GM23248 (cell line): ENCODE measurements around the gene DBH. TPM values are rescaled to one million over a fixed set of nuclear protein-coding genes. Genes with fewer than 3 reads are reported as not detected.

Experiments used
- DNase-seq: peaks from one replicate; pipeline ENCODE4 v3.0.0-alpha.2; 2015
- H2AFZ ChIP-seq: fragments of 200-600 bp; sonication (generic); 2 replicates; pipeline ENCODE4 v1.6.1; 2016; ENCODE audit warnings: antibody characterized with exemption
- H3F3A ChIP-seq: fragments of 200-600 bp; sonication (generic); 2 replicates; pipeline ENCODE4 v1.6.1; 2016; ENCODE audit warnings: mild to moderate bottlenecking, antibody characterized with exemption, mixed run types; ENCODE audit not compliant: insufficient read depth
- H3K27ac ChIP-seq: fragments of 200-600 bp; sonication (generic); 2 replicates; pipeline ENCODE4 v1.5.1; 2016; ENCODE audit warnings: mild to moderate bottlenecking
- H3K27me3 ChIP-seq: fragments of 200-600 bp; sonication (generic); replicated peaks from 2 replicates; pipeline ENCODE4 v1.6.1; 2016; ENCODE audit warnings: mild to moderate bottlenecking; ENCODE audit not compliant: insufficient read depth
- H3K36me3 ChIP-seq: fragments of 200-600 bp; sonication (generic); 2 replicates; pipeline ENCODE4 v1.6.1; 2016; ENCODE audit warnings: low read depth, mild to moderate bottlenecking
- H3K4me1 ChIP-seq: fragments of 200-600 bp; sonication (generic); 2 replicates; pipeline ENCODE4 v1.6.1; 2016; ENCODE audit warnings: mild to moderate bottlenecking; ENCODE audit not compliant: insufficient read depth
- H3K4me2 ChIP-seq: fragments of 200-600 bp; sonication (generic); one replicate; pipeline ENCODE4 v1.6.1; 2016; ENCODE audit warnings: mild to moderate bottlenecking; ENCODE audit not compliant: unreplicated experiment
- H3K4me3 ChIP-seq: fragments of 200-600 bp; sonication (generic); 2 replicates; pipeline ENCODE4 v1.5.1; 2016; ENCODE audit warnings: mild to moderate bottlenecking
- H3K79me2 ChIP-seq: fragments of 200-600 bp; sonication (generic); 2 replicates; pipeline ENCODE4 v1.6.1; 2016; ENCODE audit warnings: mild to moderate bottlenecking; ENCODE audit not compliant: insufficient read depth
- H3K9ac ChIP-seq: fragments of 200-600 bp; sonication (generic); 2 replicates; pipeline ENCODE4 v1.6.1; 2016; ENCODE audit warnings: mild to moderate bottlenecking
- H3K9me2 ChIP-seq: fragments of 200-600 bp; sonication (generic); 2 replicates; pipeline ENCODE4 v1.6.1; 2016; ENCODE audit warnings: mixed run types, mild to moderate bottlenecking, moderate library complexity; ENCODE audit not compliant: insufficient read depth
- H3K9me3 ChIP-seq: fragments of 200-600 bp; sonication (generic); one replicate; pipeline ENCODE4 v1.6.1; 2017; ENCODE audit warnings: low read depth
- H4K20me1 ChIP-seq: fragments of 200-600 bp; sonication (generic); 2 replicates; pipeline ENCODE4 v1.6.0; 2016; ENCODE audit not compliant: insufficient read depth
- EZH2 ChIP-seq: fragments of 200-600 bp; sonication (generic); IDR thresholded peaks from 2 replicates; pipeline ENCODE4 v1.6.1; 2018; ENCODE audit warnings: antibody characterized with exemption, mild to moderate bottlenecking; ENCODE audit not compliant: insufficient read depth, poor library complexity, severe bottlenecking
- EZH2phosphoT487 ChIP-seq: fragments of 200-600 bp; sonication (generic); IDR thresholded peaks from 2 replicates; pipeline ENCODE4 v1.6.1; 2018; ENCODE audit warnings: antibody characterized with exemption, moderate library complexity, mild to moderate bottlenecking, low read depth; ENCODE audit not compliant: insufficient read depth
- WGBS, 2 experiments: methylation state at CpG; one replicate each; pipeline ENCODE4 v1.1.6; 2015 to 2017; ENCODE audit warnings: low lambda C conversion rate in 2 of 2, low coverage in 1 of 2; ENCODE audit errors: missing lambda C conversion rate in 2 of 2; 5-methylcytosine and 5-hydroxymethylcytosine counted together
- in situ Hi-C: fragments of 300-500 bp; cut with MboI; formaldehyde crosslinking; loops from 2 replicates; pipeline ENCODE4 v1.15.0; 2020
- polyA plus RNA-seq: library from polyadenylated mRNA; unstranded; fragments of >200 nt; fragmentation: Nextera tagmentation; extraction: Ambion mirVana; gene quantifications from 2 replicates; pipeline ENCODE4 v1.2.1, GENCODE V29; 2016
- total RNA-seq: library from RNA; depleted of rRNA; stranded (reverse); fragments of >200 nt; shearing (Covaris generic); gene quantifications from 2 replicates; pipeline ENCODE4 v1.2.3, GENCODE V29; 2014

Gene DBH
- total and polyA plus RNA-seq, 2 experiments from 2014 or later, result not detected

DNA sequence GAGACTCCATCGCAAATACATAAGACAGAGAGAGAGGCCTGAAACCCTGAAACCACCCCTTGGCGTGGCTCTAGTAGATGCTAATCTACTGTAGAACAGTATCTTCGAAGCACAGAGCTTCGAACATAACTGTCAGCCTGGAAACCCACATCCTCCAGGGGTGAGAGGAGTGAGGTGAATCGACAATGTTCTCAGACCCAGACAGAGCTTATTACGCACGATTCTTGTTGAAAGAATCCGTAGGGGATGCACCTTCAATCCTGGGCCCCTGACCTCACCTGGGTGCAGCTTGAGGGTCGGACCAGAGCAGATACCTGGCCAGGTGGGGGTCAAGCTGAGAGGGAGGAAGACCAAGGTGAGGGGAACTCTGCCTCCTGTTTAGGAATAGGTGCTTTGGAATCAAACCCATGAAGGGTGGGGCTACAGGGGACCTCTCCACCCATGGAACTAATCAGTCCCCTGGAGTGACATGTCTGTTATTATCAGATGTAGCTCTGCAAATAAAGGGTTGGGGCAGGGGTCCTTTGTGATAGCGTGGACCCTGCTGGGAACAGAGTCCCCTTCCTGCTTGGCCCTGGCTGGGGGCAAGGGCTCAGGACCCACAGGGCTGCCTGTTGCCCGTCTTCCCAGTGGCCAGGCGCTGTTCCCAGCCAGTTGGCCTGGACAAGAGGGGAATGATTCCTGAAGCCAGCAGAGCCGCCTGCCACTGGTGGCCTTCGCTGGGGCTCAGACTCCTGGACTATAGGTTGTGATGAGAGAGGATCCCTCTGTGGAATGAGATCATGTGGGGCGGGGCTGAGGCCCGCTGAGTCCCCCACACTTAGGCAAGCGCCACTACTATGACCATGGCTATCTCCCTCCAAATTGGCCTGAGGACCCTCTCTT is 41.2 kb downstream of the DBH start:
- H4K20me1 ChIP-seq, result no peaks in the 10 kb centered on the region
- no peak overlapping the region for H3K27ac ChIP-seq
- TF ChIP-seq EZH2phosphoT487 (no peak), EZH2 (no peak)
- H3K9me3 ChIP-seq, result no peaks in the 10 kb centered on the region
- no peak overlapping the region for H3K4me2 ChIP-seq
- no peak overlapping the region for H3K9ac ChIP-seq
- WGBS, 2 experiments, result 55 to 59% methylated on average over 17 of the region's 17 CpGs
- 0 out of 2 replicates have a peak, but pooled peaks cover 4% of the 10 kb centered on the region for H3K27me3 ChIP-seq
- H2AFZ ChIP-seq, result no peak overlapping the region
- no peaks in the 10 kb centered on the region for H3K36me3 ChIP-seq
- H3K79me2 ChIP-seq, result no peaks in the 10 kb centered on the region
- no peaks in the 10 kb centered on the region for H3K9me2 ChIP-seq
- DNase-seq, result no peak
- no peaks in the 10 kb centered on the region for H3F3A ChIP-seq
- in situ Hi-C loops, result no loop called here
- no peak overlapping the region for H3K4me3 ChIP-seq
- no peaks in the 10 kb centered on the region for H3K4me1 ChIP-seq

DNA sequence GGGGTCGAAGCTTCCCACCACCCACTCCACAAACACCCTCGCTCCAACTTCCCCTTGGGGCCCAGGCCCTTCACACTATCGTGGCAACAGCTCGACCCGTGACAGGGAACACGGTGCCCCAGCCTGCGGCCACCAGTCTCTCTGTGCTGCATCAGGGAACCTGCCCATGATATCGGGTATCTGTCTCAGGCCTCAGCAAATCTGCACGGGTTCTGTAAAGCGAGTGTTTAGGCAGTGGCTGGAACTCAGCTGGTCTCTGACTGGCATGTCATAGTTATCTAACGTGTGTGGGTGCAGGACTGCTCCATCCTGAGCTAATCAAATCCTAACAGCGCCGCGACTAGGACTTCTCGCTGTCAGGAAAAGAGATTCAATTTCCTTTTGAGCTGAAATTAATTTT is 42.9 kb downstream of the DBH start:
- Histone ChIP-seq H3K4me3 (no peak overlapping the region), H3K27ac (no peak overlapping the region), H3K36me3 (no peaks in the 10 kb centered on the region), H3K9me3 (no peaks in the 10 kb centered on the region), H2AFZ (no peak overlapping the region), H3K9me2 (no peaks in the 10 kb centered on the region), H3F3A (no peaks in the 10 kb centered on the region), H3K79me2 (no peaks in the 10 kb centered on the region), H3K4me1 (no peaks in the 10 kb centered on the region), H3K4me2 (no peak overlapping the region), H4K20me1 (no peaks in the 10 kb centered on the region), H3K9ac (no peak overlapping the region), H3K27me3 (0 out of 2 replicates have a peak, but pooled peaks cover 6% of the 10 kb centered on the region)
- in situ Hi-C loops, result no loop called here
- no peak for DNase-seq
- TF ChIP-seq EZH2phosphoT487 (no peak), EZH2 (no peak)
- WGBS, 2 experiments, result 67 to 71% methylated on average over 15 of the region's 15 CpGs

DNA sequence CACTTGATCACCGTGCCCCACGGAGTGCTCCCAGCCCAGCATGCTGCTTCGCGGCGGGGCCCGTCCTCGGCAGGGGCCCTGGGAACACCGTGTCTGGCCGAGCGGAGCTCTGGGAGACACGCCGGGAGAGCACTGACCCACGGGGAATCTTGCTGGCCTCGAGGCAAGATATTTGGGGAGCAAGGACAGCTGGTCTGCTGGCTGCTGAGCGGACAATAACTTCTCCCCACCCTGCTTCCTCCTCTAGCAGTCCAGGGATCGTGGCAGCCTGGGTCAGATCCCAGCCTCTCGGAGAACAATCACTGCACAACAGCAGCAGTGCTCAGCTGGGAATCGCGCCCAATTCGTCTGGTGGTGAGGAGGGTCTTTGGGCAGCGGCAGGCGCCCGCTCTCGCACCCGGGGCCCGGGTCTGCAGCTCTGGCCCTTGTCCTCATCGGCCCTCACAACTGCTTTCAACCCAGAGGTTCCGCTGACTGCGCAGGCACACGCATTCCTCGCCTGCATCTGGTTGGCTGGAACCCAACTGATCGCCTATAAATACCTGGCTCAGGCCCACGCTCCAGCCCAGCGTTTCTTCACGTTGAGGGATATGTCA is 43.4 kb downstream of the DBH start:
- Histone ChIP-seq H3K4me3 (no peak overlapping the region), H4K20me1 (no peaks in the 10 kb centered on the region), H3K27me3 (peaks cover 6% of the 10 kb centered on the region; the same call in 1 of the 2 replicates), H3K9me3 (no peaks in the 10 kb centered on the region), H3K79me2 (no peaks in the 10 kb centered on the region), H3K27ac (no peak overlapping the region), H2AFZ (no peak overlapping the region), H3F3A (no peaks in the 10 kb centered on the region), H3K4me2 (no peak overlapping the region), H3K9ac (no peak overlapping the region), H3K9me2 (no peaks in the 10 kb centered on the region), H3K36me3 (no peaks in the 10 kb centered on the region), H3K4me1 (no peaks in the 10 kb centered on the region)
- in situ Hi-C loops, result no loop called here
- no peak for TF ChIP-seq EZH2
- TF ChIP-seq EZH2phosphoT487, result no peak
- DNase-seq, result no peak
- 63 to 64% methylated on average over 35 of the region's 35 CpGs for WGBS, 2 experiments

DNA sequence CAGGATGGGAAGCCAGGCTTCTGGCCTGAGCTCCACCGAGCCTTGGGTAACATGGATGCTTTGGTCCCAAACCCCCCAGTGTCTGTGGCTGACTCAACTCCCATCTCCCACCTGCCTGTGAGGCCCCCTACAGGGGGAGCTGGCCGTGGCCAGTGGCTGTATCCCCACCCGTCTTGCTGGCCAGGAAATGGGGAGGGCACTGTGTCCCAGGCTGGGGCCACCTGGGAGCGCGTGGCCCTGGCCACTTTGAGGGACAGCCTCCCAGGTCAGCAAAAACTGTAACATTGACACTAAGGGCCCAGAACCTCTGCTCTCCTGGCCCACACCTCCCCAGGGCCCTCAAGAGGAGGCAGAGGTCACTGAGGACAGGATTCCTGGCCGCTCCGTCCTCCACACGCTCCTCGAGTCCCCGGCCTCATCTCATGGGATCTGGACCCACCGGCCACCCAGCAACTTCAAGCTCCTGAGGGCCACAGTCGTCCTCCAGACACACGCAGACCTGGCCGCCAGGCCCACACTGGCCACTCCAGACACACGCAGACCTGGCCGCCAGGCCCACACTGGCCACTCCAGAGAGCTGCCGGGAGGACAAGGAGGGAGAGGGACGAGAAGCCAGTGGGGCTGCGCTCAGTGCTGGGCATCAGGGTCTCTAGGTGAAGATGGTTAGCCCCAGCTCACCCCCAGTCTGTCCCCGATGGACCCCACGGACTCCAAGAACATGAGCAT is 44.2 kb downstream of the DBH start:
- TF ChIP-seq EZH2 (no peak), EZH2phosphoT487 (no peak)
- in situ Hi-C loops, result no loop called here
- Histone ChIP-seq H3K9me2 (no peaks in the 10 kb centered on the region), H3K4me2 (no peak overlapping the region), H2AFZ (no peak overlapping the region), H3K4me1 (no peaks in the 10 kb centered on the region), H3K4me3 (no peak overlapping the region), H3K79me2 (no peaks in the 10 kb centered on the region), H3K36me3 (no peaks in the 10 kb centered on the region), H4K20me1 (no peaks in the 10 kb centered on the region), H3F3A (no peaks in the 10 kb centered on the region), H3K9ac (no peak overlapping the region), H3K27ac (no peak overlapping the region), H3K27me3 (peaks cover 6% of the 10 kb centered on the region; the same call in 1 of the 2 replicates), H3K9me3 (no peaks in the 10 kb centered on the region)
- DNase-seq, result no peak
- 68 to 72% methylated on average over 17 to 21 of the region's 21 CpGs for WGBS, 2 experiments
